HepG2 (cell line): ENCODE results near the gene SNX3. TPM values are rescaled to one million over a fixed set of nuclear protein-coding genes. Genes with fewer than 3 reads are reported as not detected.

Source experiments
- ATF2 ChIP-seq: sonication (generic); formaldehyde crosslinking; IDR thresholded peaks from 2 replicates; pipeline ENCODE4 v1.4.0; 2020; ENCODE audit warnings: missing genetic modification reagents
- CREM ChIP-seq, 2 experiments: sonication (generic) in 1 of 2; formaldehyde crosslinking in 1 of 2; IDR thresholded peaks; 2 replicates each; pipeline versions ENCODE4 v1.4.0 to v1.6.1; 2016 to 2020; ENCODE audit warnings: antibody characterized with exemption in 1 of 2, mild to moderate bottlenecking in 1 of 2, missing genetic modification reagents in 1 of 2
- FOXK2 ChIP-seq: fragments of 450-650 bp; IDR thresholded peaks from 2 replicates; pipeline ENCODE4 v1.6.1; 2016
- HDAC2 ChIP-seq: sonication (generic); formaldehyde crosslinking; IDR thresholded peaks from 2 replicates; pipeline ENCODE4 v1.4.0; 2020; ENCODE audit warnings: missing genetic modification reagents
- HMG20B ChIP-seq: conservative IDR thresholded peaks from 2 replicates; pipeline ENCODE4 v1.6.1; 2016; ENCODE audit warnings: missing genetic modification reagents, missing compliant biosample characterization
- HNF1B ChIP-seq: sonication (generic); formaldehyde crosslinking; IDR thresholded peaks from 2 replicates; pipeline ENCODE4 v1.5.1; 2020; ENCODE audit warnings: mild to moderate bottlenecking, moderate library complexity, missing genetic modification reagents
- MTF1 ChIP-seq: sonication (generic); formaldehyde crosslinking; IDR thresholded peaks from 2 replicates; pipeline ENCODE4 v1.5.0; 2020; ENCODE audit warnings: missing genetic modification reagents
- NAIF1 ChIP-seq: sonication (generic); formaldehyde crosslinking; IDR thresholded peaks from 2 replicates; pipeline ENCODE4 v1.5.0; 2020; ENCODE audit warnings: mild to moderate bottlenecking, missing genetic modification reagents, borderline replicate concordance
- REPIN1 ChIP-seq: sonication (generic); formaldehyde crosslinking; IDR thresholded peaks from 2 replicates; pipeline ENCODE4 v1.8.0; 2022; ENCODE audit warnings: missing genetic modification reagents, low read depth, mild to moderate bottlenecking, borderline replicate concordance
- SIN3B ChIP-seq: fragments of 150-350 bp; IDR thresholded peaks from 2 replicates; pipeline ENCODE4 v1.6.1; 2014; ENCODE audit warnings: low read length
- SNRNP70 ChIP-seq: fragments of 200-400 bp; formaldehyde crosslinking; IDR thresholded peaks from 2 replicates; pipeline ENCODE4 v1.6.1; 2017; ENCODE audit warnings: mild to moderate bottlenecking, low read depth, low read length, moderate library complexity
- SOX5 ChIP-seq: IDR thresholded peaks from 2 replicates; pipeline ENCODE4 v1.6.1; 2016; ENCODE audit warnings: borderline replicate concordance
- STAG1 ChIP-seq: sonication (generic); formaldehyde crosslinking; IDR thresholded peaks from 2 replicates; pipeline ENCODE4 v1.4.0; 2020; ENCODE audit warnings: missing genetic modification reagents
- TBX2 ChIP-seq: sonication (generic); formaldehyde crosslinking; IDR thresholded peaks from 2 replicates; pipeline ENCODE4 v1.5.0; 2020; ENCODE audit warnings: missing genetic modification reagents, mild to moderate bottlenecking, borderline replicate concordance
- THYN1 ChIP-seq: sonication (generic); formaldehyde crosslinking; IDR thresholded peaks from 2 replicates; pipeline ENCODE4 v1.8.1; 2023; ENCODE audit warnings: low read depth, mild to moderate bottlenecking, moderate library complexity, missing genetic modification reagents, borderline replicate concordance
- WIZ ChIP-seq: sonication (generic); formaldehyde crosslinking; IDR thresholded peaks from 2 replicates; pipeline ENCODE4 v1.5.1; 2020; ENCODE audit warnings: mild to moderate bottlenecking, missing genetic modification reagents
- XRCC5 ChIP-seq: fragments of 200-400 bp; formaldehyde crosslinking; optimal IDR thresholded peaks from 2 replicates; pipeline ENCODE3; 2017; ENCODE audit warnings: mild to moderate bottlenecking, low read length
- ZBTB44 ChIP-seq: sonication (generic); formaldehyde crosslinking; IDR thresholded peaks from 2 replicates; pipeline ENCODE4 v1.4.0; 2020; ENCODE audit warnings: missing genetic modification reagents
- ZFYVE20 ChIP-seq: sonication (generic); formaldehyde crosslinking; IDR thresholded peaks from 2 replicates; pipeline ENCODE4 v1.8.0; 2023; ENCODE audit warnings: low read depth, mild to moderate bottlenecking, moderate library complexity, missing genetic modification reagents, borderline replicate concordance
- ZNF136 ChIP-seq: sonication (generic); formaldehyde crosslinking; IDR thresholded peaks from 2 replicates; pipeline ENCODE4 v1.8.1; 2022; ENCODE audit warnings: low read depth, mild to moderate bottlenecking, moderate library complexity, missing genetic modification reagents
- ZNF468 ChIP-seq: sonication (generic); formaldehyde crosslinking; IDR thresholded peaks from 2 replicates; pipeline ENCODE4 v1.8.0; 2022; ENCODE audit warnings: mild to moderate bottlenecking, moderate library complexity, missing genetic modification reagents
- polyA plus RNA-seq, 8 experiments: library from polyadenylated mRNA; depleted of rRNA in 3 of 8; stranded (reverse) in 7 of 8; unstranded in 1 of 8; fragments of >200 nt; fragmentation: Illumina TruSeq in 4 of 8; extraction: Trizol in 4 of 8; gene quantifications; 2 replicates each; pipeline versions ENCODE4 v1.2.1 to v1.2.3, GENCODE V29; 2011 to 2016; ENCODE audit warnings: low read depth in 4 of 8, missing spikeins in 1 of 8, mixed read lengths in 1 of 8; ENCODE audit not compliant: insufficient read depth in 1 of 8
- total RNA-seq, 5 experiments: library from RNA; depleted of rRNA; stranded (reverse); fragments of >200 nt; fragmentation: Illumina TruSeq; extraction: Trizol; gene quantifications; 2 replicates each; pipeline ENCODE4 v1.2.3, GENCODE V29; 2016; ENCODE audit warnings: low read depth in 1 of 5

The SNX3 gene
- total and polyA plus RNA-seq, 2 of the 13 experiments (the other 11 are each of a cell fraction or from before 2014, with no cell fraction given): 84.9 to 226 TPM

- TF ChIP-seq SNRNP70: no peak
- TF ChIP-seq THYN1 (CRISPR knock-in tag): no peak
- no peak for TF ChIP-seq FOXK2
- no peak for TF ChIP-seq ZNF468
- no peak for TF ChIP-seq WIZ (CRISPR knock-in tag)
- no peak for TF ChIP-seq ZNF136
- TF ChIP-seq TBX2: peak; percentile 47; the same call in 1 of the 2 replicates
- peak; percentile 26; the same call in 1 of the 2 replicates for TF ChIP-seq HNF1B (CRISPR knock-in tag)
- no peak for TF ChIP-seq ZFYVE20 (CRISPR knock-in tag)
- TF ChIP-seq SIN3B: no peak
- no peak for TF ChIP-seq ZBTB44 (CRISPR knock-in tag)
- no peak for TF ChIP-seq HMG20B (CRISPR knock-in tag)
- TF ChIP-seq STAG1 (CRISPR knock-in tag): peak; percentile 89
- peak; percentile 35 for TF ChIP-seq XRCC5
- TF ChIP-seq HDAC2 (CRISPR knock-in tag): 0 out of 2 replicates have a peak, but pooled peaks have one; percentile 23
- TF ChIP-seq SOX5: no peak
- TF ChIP-seq ATF2 (CRISPR knock-in tag): no peak
- no peak for TF ChIP-seq MTF1 (CRISPR knock-in tag)
- TF ChIP-seq REPIN1 (CRISPR knock-in tag): no peak
- TF ChIP-seq NAIF1 (CRISPR knock-in tag): no peak
- no peak for TF ChIP-seq CREM (IDR thresholded peaks at IDR 0.05)
- no peak for TF ChIP-seq CREM (CRISPR knock-in tag; IDR thresholded peaks at IDR 0.05)
Observed at GRCh38 chr6:108175592-108176279, 85.1 kb downstream of the SNX3 start (continued).
